ENCODE measurements around the gene SETD5. TPM values are rescaled to one million over a fixed set of nuclear protein-coding genes. Genes with fewer than 3 reads are reported as not detected.

Gene SETD5
- total and polyA plus RNA-seq, 2 of the 4 experiments (the other 2 are of a cell fraction) = 42.7 to 62.9 TPM

DNA sequence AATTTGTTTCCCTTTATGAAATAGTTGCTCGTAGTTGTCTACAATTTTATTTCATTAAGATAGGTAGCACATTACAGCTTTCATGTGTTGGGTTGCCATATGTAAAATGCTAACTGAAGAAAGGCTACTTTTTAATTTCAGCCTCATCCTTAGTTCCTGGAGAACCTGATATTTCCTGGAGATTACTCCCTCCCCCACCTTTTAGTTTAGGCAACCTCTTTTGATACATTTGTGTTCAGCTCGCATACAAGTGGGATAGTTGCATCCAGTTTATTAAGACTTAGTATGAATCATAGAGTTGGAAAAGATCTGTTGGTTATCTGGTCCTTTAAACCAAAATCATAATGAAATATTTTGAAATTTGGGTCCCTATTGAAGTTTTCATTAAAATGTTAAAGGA lies 6.0 kb downstream of the SETD5 start:
- Histone ChIP-seq H3K4ac (ENCODE audit: low read depth, low read length) (no peak overlapping the region), H2AK9ac (replicated peaks; ENCODE audit: low read depth, low read length, poor library complexity) (no peak overlapping the region), H3K56ac (ENCODE audit: extremely low read depth, insufficient read depth, low read length) (no peak overlapping the region), H3K18ac (ENCODE audit: low read depth, low read length) (no peak overlapping the region), H4K91ac (ENCODE audit: insufficient read depth, low read depth, low read length) (no peak overlapping the region), H3K9ac (ENCODE audit: low read depth, low read length) (no peak overlapping the region), H2BK5ac (ENCODE audit: low read depth, low read length, poor library complexity, severe bottlenecking) (no peak overlapping the region), H2AK5ac (ENCODE audit: low read depth, low read length) (no peak overlapping the region), H2BK20ac (ENCODE audit: low read depth, low read length) (no peak overlapping the region), H2BK15ac (ENCODE audit: low read depth, low read length) (no peak overlapping the region), H3K4me3 (ENCODE audit: insufficient read depth, low read depth, low read length) (no peak overlapping the region), H3K36me3 (ENCODE audit: control insufficient read depth, insufficient read depth, low read length) (no peaks in the 10 kb centered on the region), H3K9me1 (ENCODE audit: insufficient read depth, low read length) (peaks cover 8% of the 10 kb centered on the region; the same call in 1 of the 2 replicates), H3K27me3 (ENCODE audit: control insufficient read depth, insufficient read depth, low read length) (no peaks in the 10 kb centered on the region), H3K4me2 (ENCODE audit: low read depth, low read length) (peak overlapping the region; percentile 43), H2AFZ (replicated peaks; ENCODE audit: low read length, poor library complexity) (no peak overlapping the region), H3K27ac (ENCODE audit: insufficient read depth, low read length) (no peak overlapping the region), H3K14ac (replicated peaks; ENCODE audit: low read depth, low read length) (no peak overlapping the region), H4K20me1 (ENCODE audit: insufficient read depth, low read length) (peaks cover 100% of the 10 kb centered on the region), H2BK120ac (ENCODE audit: low read depth, low read length) (no peak overlapping the region), H4K5ac (ENCODE audit: low read depth, low read length) (no peak overlapping the region), H4K8ac (ENCODE audit: low read depth in 2 of 2, low read length in 2 of 2) (no peak overlapping the region), H3K23ac (ENCODE audit: low read depth, low read length) (no peak overlapping the region), H3K4me1 (ENCODE audit: control insufficient read depth, insufficient read depth, low read length) (peaks cover 9% of the 10 kb centered on the region), H3K9me3 (ENCODE audit: control insufficient read depth, insufficient read depth, low read length) (no peaks in the 10 kb centered on the region), H3K79me1 (ENCODE audit: low read depth in 1 of 2, low read length in 2 of 2) (peaks cover 0 to 24% of the 10 kb centered on the region in 2 experiments; a peak in 2 of 4 replicates)
- POLR2A ChIA-PET (ENCODE audit: unreplicated experiment) = interaction anchor here (0.6 kb wide), 1 partner anchor 31 kb away, joined by 4 read pairs; no protein-coding TSS in a partner anchor
- dilution Hi-C loops (cut with HindIII; ENCODE audit: low sequenced_read_pairs, unreplicated experiment) = no loop called here
- WGBS, 2 experiments (ENCODE audit: extremely low coverage in 2 of 2, insufficient read length in 1 of 2) = no CpG with 5 or more reads among the region's 2 CpGs
- ATAC-seq (ENCODE audit: low read depth) (no peak), DNase-seq (no peak)
- in situ Hi-C loops (cut with MboI; ENCODE audit: low sequenced_read_pairs) = no loop called here
- CTCF ChIA-PET = interaction anchor here (1.3 kb wide), 1 partner anchor 32 kb away, joined by 4 read pairs; no protein-coding TSS in a partner anchor
- BruUV-seq (replicated peaks) = no TSS peak
- intact Hi-C loops (cut with micrococcal nuclease) = no loop called here
- TF ChIP-seq BHLHE40 (IDR thresholded peaks at IDR 0.05; ENCODE audit: low read depth, low read length) = no peak
- TF ChIP-seq, protein P1, sequence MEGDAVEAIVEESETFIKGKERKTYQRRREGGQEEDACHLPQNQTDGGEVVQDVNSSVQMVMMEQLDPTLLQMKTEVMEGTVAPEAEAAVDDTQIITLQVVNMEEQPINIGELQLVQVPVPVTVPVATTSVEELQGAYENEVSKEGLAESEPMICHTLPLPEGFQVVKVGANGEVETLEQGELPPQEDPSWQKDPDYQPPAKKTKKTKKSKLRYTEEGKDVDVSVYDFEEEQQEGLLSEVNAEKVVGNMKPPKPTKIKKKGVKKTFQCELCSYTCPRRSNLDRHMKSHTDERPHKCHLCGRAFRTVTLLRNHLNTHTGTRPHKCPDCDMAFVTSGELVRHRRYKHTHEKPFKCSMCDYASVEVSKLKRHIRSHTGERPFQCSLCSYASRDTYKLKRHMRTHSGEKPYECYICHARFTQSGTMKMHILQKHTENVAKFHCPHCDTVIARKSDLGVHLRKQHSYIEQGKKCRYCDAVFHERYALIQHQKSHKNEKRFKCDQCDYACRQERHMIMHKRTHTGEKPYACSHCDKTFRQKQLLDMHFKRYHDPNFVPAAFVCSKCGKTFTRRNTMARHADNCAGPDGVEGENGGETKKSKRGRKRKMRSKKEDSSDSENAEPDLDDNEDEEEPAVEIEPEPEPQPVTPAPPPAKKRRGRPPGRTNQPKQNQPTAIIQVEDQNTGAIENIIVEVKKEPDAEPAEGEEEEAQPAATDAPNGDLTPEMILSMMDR (conservative IDR thresholded peaks at IDR 0.05; ENCODE audit: low read depth, low read length) = no peak

Measured in IMR-90 (cell line).